Panc1 (cell line): ENCODE data around the gene NEO1. TPM values are rescaled to one million over a fixed set of nuclear protein-coding genes. Genes with fewer than 3 reads are reported as not detected.

Source experiments
- ATAC-seq: fragments of 200-7000 bp; cut with Tn5 transposase; 2 replicates; pipeline ENCODE4 v1.9.1; 2020; ENCODE audit warnings: mild to moderate bottlenecking, moderate library complexity
- BruUV-seq: library from RNA; stranded (reverse); fragments of 400-500 nt; replicated peaks from 2 replicates; lab custom pipeline; 2021; lab: Mats Ljungman, UMichigan
- CTCF ChIA-PET: fragments of 300-600 bp; sonication (Branson Sonifier 250); formaldehyde crosslinking; loops from one replicate; lab custom pipeline; 2022; ENCODE audit warnings: antibody characterized with exemption; lab: Charles Lee
- POLR2A ChIA-PET: fragments of 300-600 bp; sonication (Branson Sonifier 250); formaldehyde crosslinking; loops from one replicate; lab custom pipeline; 2022; ENCODE audit warnings: antibody characterized with exemption; lab: Charles Lee
- DNase-seq: peaks from one replicate; pipeline ENCODE4 v3.0.0-alpha.2; 2010; ENCODE audit warnings: low read depth, low spot score
- H3K27ac ChIP-seq: 2 replicates; pipeline ENCODE4 v1.5.1; 2011; ENCODE audit warnings: mild to moderate bottlenecking, low read length, inconsistent platforms
- H3K27me3 ChIP-seq: fragments of 200-500 bp; sonication (Bioruptor generic); 2 replicates; pipeline ENCODE4 v1.6.0; 2014; ENCODE audit warnings: low read length, inconsistent platforms; ENCODE audit not compliant: control insufficient read depth, insufficient read depth
- H3K36me3 ChIP-seq: fragments of 200-500 bp; sonication (Bioruptor generic); 2 replicates; pipeline ENCODE4 v1.5.1; 2014; ENCODE audit warnings: inconsistent platforms, mild to moderate bottlenecking, low read length, moderate library complexity; ENCODE audit not compliant: control insufficient read depth, insufficient read depth
- H3K4me1 ChIP-seq: 2 replicates; pipeline ENCODE4 v1.5.1; 2011; ENCODE audit warnings: inconsistent platforms, mild to moderate bottlenecking, low read length, moderate library complexity; ENCODE audit not compliant: control insufficient read depth, insufficient read depth
- H3K4me3 ChIP-seq, 2 experiments: 2 replicates each; pipeline ENCODE4 v1.5.1; 2011 to 2012; ENCODE audit warnings: low read depth in 2 of 2, low read length in 2 of 2, mild to moderate bottlenecking in 2 of 2, inconsistent platforms in 1 of 2, moderate library complexity in 1 of 2
- H3K9me3 ChIP-seq: fragments of 200-500 bp; sonication (Bioruptor generic); 2 replicates; pipeline ENCODE4 v1.5.1; 2014; ENCODE audit warnings: low read depth, mild to moderate bottlenecking, inconsistent platforms, low read length, moderate library complexity; ENCODE audit not compliant: control insufficient read depth, insufficient read depth
- POLR2AphosphoS5 ChIP-seq: IDR thresholded peaks from 2 replicates; pipeline ENCODE4 v1.6.1; 2012; ENCODE audit warnings: mild to moderate bottlenecking, low read depth, low read length, moderate library complexity
- REST ChIP-seq, 2 experiments: IDR thresholded peaks; 2 replicates each; pipeline ENCODE4 v1.6.1; 2011 to 2012; ENCODE audit warnings: low read depth in 2 of 2, control low read depth in 1 of 2, low read length in 1 of 2, mild to moderate bottlenecking in 1 of 2, moderate library complexity in 1 of 2; ENCODE audit not compliant: insufficient read depth in 1 of 2
- SIN3A ChIP-seq: IDR thresholded peaks from 2 replicates; pipeline ENCODE4 v1.6.1; 2012; ENCODE audit warnings: low read depth, mild to moderate bottlenecking, low read length, moderate library complexity, borderline replicate concordance; ENCODE audit not compliant: insufficient read depth
- TCF7L2 ChIP-seq: IDR thresholded peaks from 2 replicates; pipeline ENCODE4 v1.6.1; 2011; ENCODE audit warnings: mild to moderate bottlenecking, low read depth, low read length, inconsistent platforms
- in situ Hi-C: cut with HindIII; loops from 2 replicates; pipeline ENCODE4 v1.10.0; 2016; ENCODE audit warnings: low sequenced_read_pairs, low pct_unique_long_range_greater_than_20kb
- intact Hi-C: fragments of 100-400 bp; cut with micrococcal nuclease; formaldehyde crosslinking; loops from one replicate; pipeline ENCODE4 v1.10.0; 2022; ENCODE audit not compliant: unreplicated experiment
- total RNA-seq: library from RNA; stranded (reverse); gene quantifications from one replicate; pipeline ENCODE4 v1.2.1, GENCODE V29; 2021; ENCODE audit not compliant: unreplicated experiment
- TF ChIP-seq, protein P1 (sequence below): fragments of 450-650 bp; IDR thresholded peaks from 2 replicates; pipeline ENCODE4 v1.5.1; 2017; ENCODE audit warnings: mild to moderate bottlenecking

NEO1 gene
- total RNA-seq, 1 experiment from 2014 or later = 7.5 TPM

DNA sequence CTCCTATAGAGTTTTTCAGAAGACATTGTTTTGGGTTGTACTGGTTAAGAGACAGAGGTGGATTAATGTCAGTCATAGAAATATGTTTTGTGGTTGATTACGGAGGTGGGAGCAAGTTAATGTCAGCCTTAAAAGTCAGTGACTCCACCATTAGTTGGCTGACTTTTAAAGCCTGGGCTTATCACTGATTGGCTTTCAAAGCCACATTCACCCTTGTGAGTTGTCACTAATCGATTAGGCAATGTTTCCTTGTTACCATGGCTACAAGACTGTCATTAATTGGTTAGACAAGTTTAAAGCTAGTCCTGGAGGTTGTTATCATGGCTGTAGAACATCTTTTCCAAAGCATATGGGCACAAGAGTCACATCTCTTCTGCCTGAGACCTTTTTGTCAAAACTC, 73.0 kb downstream of the NEO1 start:
- intact Hi-C loops = no loop called here
- no peaks in the 10 kb centered on the region for H3K4me1 ChIP-seq
- H3K36me3 ChIP-seq = no peaks in the 10 kb centered on the region
- no peak for ATAC-seq
- TF ChIP-seq, protein P1, sequence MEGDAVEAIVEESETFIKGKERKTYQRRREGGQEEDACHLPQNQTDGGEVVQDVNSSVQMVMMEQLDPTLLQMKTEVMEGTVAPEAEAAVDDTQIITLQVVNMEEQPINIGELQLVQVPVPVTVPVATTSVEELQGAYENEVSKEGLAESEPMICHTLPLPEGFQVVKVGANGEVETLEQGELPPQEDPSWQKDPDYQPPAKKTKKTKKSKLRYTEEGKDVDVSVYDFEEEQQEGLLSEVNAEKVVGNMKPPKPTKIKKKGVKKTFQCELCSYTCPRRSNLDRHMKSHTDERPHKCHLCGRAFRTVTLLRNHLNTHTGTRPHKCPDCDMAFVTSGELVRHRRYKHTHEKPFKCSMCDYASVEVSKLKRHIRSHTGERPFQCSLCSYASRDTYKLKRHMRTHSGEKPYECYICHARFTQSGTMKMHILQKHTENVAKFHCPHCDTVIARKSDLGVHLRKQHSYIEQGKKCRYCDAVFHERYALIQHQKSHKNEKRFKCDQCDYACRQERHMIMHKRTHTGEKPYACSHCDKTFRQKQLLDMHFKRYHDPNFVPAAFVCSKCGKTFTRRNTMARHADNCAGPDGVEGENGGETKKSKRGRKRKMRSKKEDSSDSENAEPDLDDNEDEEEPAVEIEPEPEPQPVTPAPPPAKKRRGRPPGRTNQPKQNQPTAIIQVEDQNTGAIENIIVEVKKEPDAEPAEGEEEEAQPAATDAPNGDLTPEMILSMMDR = no peak
- TF ChIP-seq SIN3A (no peak), REST (IDR thresholded peaks at IDR 0.05; ENCODE audit: insufficient read depth in 1 of 2, low read depth in 2 of 2, low read length in 1 of 2) (no peak), TCF7L2 (no peak), POLR2AphosphoS5 (no peak)
- peaks cover 3% of the 10 kb centered on the region; the same call in 1 of the 2 replicates for H3K27me3 ChIP-seq
- ChIA-PET POLR2A (no interaction called here), CTCF (no interaction called here)
- DNase-seq = no peak
- H3K4me3 ChIP-seq = no peak overlapping the region
- no peak overlapping the region for H3K27ac ChIP-seq
- no TSS peak for BruUV-seq
- in situ Hi-C loops = no loop called here
- H3K9me3 ChIP-seq = no peaks in the 10 kb centered on the region

- Histone ChIP-seq H3K27ac (no peak overlapping the region), H3K27me3 (peaks cover 5% of the 10 kb centered on the region; the same call in 1 of the 2 replicates), H3K4me3 (no peak overlapping the region), H3K4me1 (no peaks in the 10 kb centered on the region), H3K36me3 (no peaks in the 10 kb centered on the region), H3K9me3 (no peaks in the 10 kb centered on the region)
- DNase-seq = peak; percentile 32
- no TSS peak for BruUV-seq
- peak; percentile 77 for ATAC-seq
- intact Hi-C loops = no loop called here
- ChIA-PET POLR2A (no interaction called here), CTCF (no interaction called here)
- TF ChIP-seq, protein P1 = peak; percentile 86
- no peak for TF ChIP-seq REST (IDR thresholded peaks at IDR 0.05; ENCODE audit: insufficient read depth in 1 of 2, low read depth in 2 of 2, low read length in 1 of 2)
- in situ Hi-C loops = no loop called here
Observed at GRCh38 chr15:73127302-73127936, 75.2 kb downstream of the NEO1 start.
